ENCODE measurements around the gene NR1D1. TPM values are rescaled to one million over a fixed set of nuclear protein-coding genes. Genes with fewer than 3 reads are reported as not detected.

NR1D1 gene
- total RNA-seq: 0.87 and 1.7 TPM in 2 replicates

GRCh38 chr17:40100419-40100668, at the start of gene NR1D1:
Gene NR1D1 (minus strand): TSS chr17:40100589. CDS start chr17:40100094, 495 bp downstream.

GRCh38 chr17:40121181-40122135, 21.1 kb upstream of the NR1D1 start, which contains the start of gene MSL1:
Gene MSL1 (plus strand): TSS chr17:40121971. CDS start chr17:40122613, 642 bp downstream.

GRCh38 chr17:40062329-40063186, 37.8 kb downstream of the NR1D1 start, which contains the start of gene THRA:
Gene THRA (plus strand): TSS chr17:40062965. CDS start chr17:40074489, 11,524 bp downstream.

Other genes with a start within 250 kb of the NR1D1 start
- gene IKZF3, start 236.3 kb downstream of the NR1D1 start, total RNA-seq: not detected in 2 replicates
- not detected in 2 replicates for gene ZPBP2, start 232.4 kb downstream of the NR1D1 start, total RNA-seq
- gene GSDMB, start 182.0 kb downstream of the NR1D1 start, total RNA-seq: 0.53 and 1.8 TPM in 2 replicates
- 15.5 and 19.0 TPM in 2 replicates for gene ORMDL3, start 173.0 kb downstream of the NR1D1 start, total RNA-seq
- not detected in 2 replicates for gene LRRC3C, start 172.9 kb downstream of the NR1D1 start, total RNA-seq
- gene GSDMA, start 137.6 kb downstream of the NR1D1 start, total RNA-seq: not detected in 2 replicates
- 144 and 176 TPM in 2 replicates for gene PSMD3, start 119.8 kb downstream of the NR1D1 start, total RNA-seq
- 8.3 and 11.3 TPM in 2 replicates for gene CSF3, start 85.1 kb downstream of the NR1D1 start, total RNA-seq
- 95.3 and 99.0 TPM in 2 replicates for gene MED24, start 46.2 kb downstream of the NR1D1 start, total RNA-seq
- 11.7 and 16.3 TPM in 2 replicates for gene THRA, start 37.6 kb downstream of the NR1D1 start, total RNA-seq
- gene MSL1, start 21.4 kb upstream of the NR1D1 start, total RNA-seq: 45.9 and 49.0 TPM in 2 replicates
- gene CASC3, start 39.9 kb upstream of the NR1D1 start, total RNA-seq: 38.0 and 41.0 TPM in 2 replicates
- gene RAPGEFL1, start 76.9 kb upstream of the NR1D1 start, total RNA-seq: 0.79 and 1.9 TPM in 2 replicates
- gene WIPF2, start 118.7 kb upstream of the NR1D1 start, total RNA-seq: 11.2 and 11.7 TPM in 2 replicates
- 29.1 and 35.8 TPM in 2 replicates for gene CDC6, start 187.3 kb upstream of the NR1D1 start, total RNA-seq
- 23.4 and 26.9 TPM in 2 replicates for gene RARA, start 208.6 kb upstream of the NR1D1 start, total RNA-seq